ENCODE results near the gene GCLC. TPM values are rescaled to one million over a fixed set of nuclear protein-coding genes. Genes with fewer than 3 reads are reported as not detected.

GCLC gene
- total RNA-seq, 1 experiment from 2014 or later = 88.9 TPM

DNA sequence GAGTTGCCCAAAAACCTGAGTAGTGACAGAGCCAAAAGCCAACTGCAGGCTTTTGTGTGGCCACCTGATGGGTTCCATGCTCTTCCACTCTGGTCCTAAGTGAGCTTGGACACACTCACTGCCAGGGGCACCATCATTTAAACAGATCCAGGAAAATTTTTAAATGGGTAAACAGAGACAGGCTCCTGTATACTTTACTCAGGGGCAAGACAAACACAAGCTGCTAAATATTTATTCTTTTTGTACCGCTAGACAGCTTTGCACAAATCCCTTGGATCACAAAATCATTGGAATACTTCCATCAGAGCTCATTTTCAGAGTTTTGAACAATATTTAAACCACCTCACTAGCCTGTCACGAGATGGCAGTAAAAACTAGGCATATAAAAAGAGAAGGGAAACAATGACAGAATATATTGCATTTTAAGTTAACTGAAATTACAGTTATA is 31.4 kb downstream of the GCLC start:
- H3K27ac Mint-ChIP-seq (ENCODE audit: unreplicated experiment) = no peak overlapping the region
- BruUV-seq (replicated peaks) = no TSS peak
- intact Hi-C loops (cut with micrococcal nuclease; ENCODE audit: unreplicated experiment) = no loop called here

DNA sequence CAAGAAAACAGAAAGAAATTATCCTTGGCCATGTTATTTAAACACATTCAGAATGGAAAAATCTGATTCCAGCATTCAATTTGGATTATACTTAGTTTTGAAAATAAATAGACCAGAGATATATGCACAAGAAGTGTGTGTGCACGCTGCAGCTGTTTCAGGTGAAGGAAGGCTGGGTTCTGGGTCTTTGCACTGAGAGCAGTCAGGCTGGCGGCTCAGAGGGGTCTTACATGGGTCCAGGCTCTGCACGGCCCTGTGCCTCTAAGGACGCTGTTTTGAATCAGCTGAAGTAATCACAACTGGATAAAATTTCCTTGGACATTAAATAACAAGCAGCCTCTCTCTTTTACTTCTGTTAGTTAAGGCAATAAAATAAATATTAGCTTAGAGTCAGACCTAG is 31.8 kb downstream of the GCLC start:
- no peak for DNase-seq
- no peaks in the 10 kb centered on the region for H3K4me1 ChIP-seq
- no peak overlapping the region for H3K4me3 ChIP-seq (ENCODE audit: low read depth, low read length)
- ChIA-PET CTCF (interaction anchor here (1.3 kb wide), 1 partner anchor 166 kb away, joined by 4 read pairs; no protein-coding TSS in a partner anchor), POLR2A (no interaction called here)
- H3K9me3 ChIP-seq = no peaks in the 10 kb centered on the region
- no peaks in the 10 kb centered on the region for H3K9me3 Mint-ChIP-seq (ENCODE audit: unreplicated experiment)
- H3K36me3 Mint-ChIP-seq (ENCODE audit: insufficient read depth, unreplicated experiment) = peaks cover 58% of the 10 kb centered on the region
- H3K27me3 Mint-ChIP-seq (ENCODE audit: insufficient read depth, unreplicated experiment) = no peaks in the 10 kb centered on the region
- H3K4me1 Mint-ChIP-seq (ENCODE audit: low read depth, unreplicated experiment) = no peaks in the 10 kb centered on the region
- peaks cover 1% of the 10 kb centered on the region; the same call in 1 of the 2 replicates for H3K36me3 ChIP-seq (ENCODE audit: control insufficient read depth, insufficient read depth, low read length)
- BruUV-seq (replicated peaks) = no TSS peak
- intact Hi-C loops (cut with micrococcal nuclease; ENCODE audit: unreplicated experiment) = no loop called here
- no peaks in the 10 kb centered on the region for H3K27me3 ChIP-seq (replicated peaks; ENCODE audit: control insufficient read depth, insufficient read depth, low read length)
- no peak overlapping the region for H3K4me3 Mint-ChIP-seq (ENCODE audit: unreplicated experiment)
- TF ChIP-seq, protein P1, sequence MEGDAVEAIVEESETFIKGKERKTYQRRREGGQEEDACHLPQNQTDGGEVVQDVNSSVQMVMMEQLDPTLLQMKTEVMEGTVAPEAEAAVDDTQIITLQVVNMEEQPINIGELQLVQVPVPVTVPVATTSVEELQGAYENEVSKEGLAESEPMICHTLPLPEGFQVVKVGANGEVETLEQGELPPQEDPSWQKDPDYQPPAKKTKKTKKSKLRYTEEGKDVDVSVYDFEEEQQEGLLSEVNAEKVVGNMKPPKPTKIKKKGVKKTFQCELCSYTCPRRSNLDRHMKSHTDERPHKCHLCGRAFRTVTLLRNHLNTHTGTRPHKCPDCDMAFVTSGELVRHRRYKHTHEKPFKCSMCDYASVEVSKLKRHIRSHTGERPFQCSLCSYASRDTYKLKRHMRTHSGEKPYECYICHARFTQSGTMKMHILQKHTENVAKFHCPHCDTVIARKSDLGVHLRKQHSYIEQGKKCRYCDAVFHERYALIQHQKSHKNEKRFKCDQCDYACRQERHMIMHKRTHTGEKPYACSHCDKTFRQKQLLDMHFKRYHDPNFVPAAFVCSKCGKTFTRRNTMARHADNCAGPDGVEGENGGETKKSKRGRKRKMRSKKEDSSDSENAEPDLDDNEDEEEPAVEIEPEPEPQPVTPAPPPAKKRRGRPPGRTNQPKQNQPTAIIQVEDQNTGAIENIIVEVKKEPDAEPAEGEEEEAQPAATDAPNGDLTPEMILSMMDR (IDR thresholded peaks at IDR 0.05; ENCODE audit: insufficient read depth in 1 of 2, low read depth in 1 of 2, low read length in 1 of 2, severe bottlenecking in 1 of 2, unreplicated experiment in 1 of 2) = no peak
- H3K27ac Mint-ChIP-seq (ENCODE audit: unreplicated experiment) = no peak overlapping the region

More for the DNA sequence above, 31.4 kb downstream of the GCLC start:
- H3K9me3 Mint-ChIP-seq (ENCODE audit: unreplicated experiment) = no peaks in the 10 kb centered on the region
- ChIA-PET CTCF (interaction anchor here (1.3 kb wide), 1 partner anchor 166 kb away, joined by 4 read pairs; no protein-coding TSS in a partner anchor), POLR2A (no interaction called here)
- Histone ChIP-seq H3K36me3 (ENCODE audit: control insufficient read depth, insufficient read depth, low read length) (peaks cover 1% of the 10 kb centered on the region; the same call in 1 of the 2 replicates), H3K27me3 (replicated peaks; ENCODE audit: control insufficient read depth, insufficient read depth, low read length) (no peaks in the 10 kb centered on the region), H3K4me3 (ENCODE audit: low read depth, low read length) (no peak overlapping the region), H3K4me1 (no peaks in the 10 kb centered on the region), H3K9me3 (no peaks in the 10 kb centered on the region)
- no peak overlapping the region for H3K4me3 Mint-ChIP-seq (ENCODE audit: unreplicated experiment)
- H3K36me3 Mint-ChIP-seq (ENCODE audit: insufficient read depth, unreplicated experiment) = peaks cover 55% of the 10 kb centered on the region
- DNase-seq = no peak
- TF ChIP-seq, protein P1 (IDR thresholded peaks at IDR 0.05; ENCODE audit: insufficient read depth in 1 of 2, low read depth in 1 of 2, low read length in 1 of 2, severe bottlenecking in 1 of 2, unreplicated experiment in 1 of 2) = no peak
- H3K4me1 Mint-ChIP-seq (ENCODE audit: low read depth, unreplicated experiment) = no peaks in the 10 kb centered on the region
- H3K27me3 Mint-ChIP-seq (ENCODE audit: insufficient read depth, unreplicated experiment) = no peaks in the 10 kb centered on the region

DNA sequence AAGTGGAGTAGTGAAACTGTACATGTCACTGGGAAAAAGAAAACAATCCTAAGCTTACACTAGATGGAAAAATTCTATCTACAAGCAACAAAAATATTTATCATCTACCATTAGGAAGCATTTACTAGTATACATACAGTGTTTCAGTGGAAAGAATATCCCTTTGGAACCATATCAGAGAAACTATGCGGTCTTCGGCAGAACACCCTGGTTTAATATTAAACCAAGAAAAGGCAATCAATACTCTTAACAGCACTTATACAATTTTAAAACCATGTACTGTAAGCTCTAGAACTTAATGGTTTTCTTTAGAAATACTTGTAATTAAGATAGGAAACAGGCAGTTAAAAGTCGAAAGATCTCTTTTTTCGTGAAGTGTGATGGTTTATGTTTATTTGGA is 32.3 kb downstream of the GCLC start:
- Histone ChIP-seq H3K4me1 (no peaks in the 10 kb centered on the region), H3K9me3 (no peaks in the 10 kb centered on the region), H3K4me3 (ENCODE audit: low read depth, low read length) (no peak overlapping the region), H3K27me3 (replicated peaks; ENCODE audit: control insufficient read depth, insufficient read depth, low read length) (no peaks in the 10 kb centered on the region), H3K36me3 (ENCODE audit: control insufficient read depth, insufficient read depth, low read length) (peaks cover 1% of the 10 kb centered on the region; the same call in 1 of the 2 replicates)
- TF ChIP-seq, protein P1 (IDR thresholded peaks at IDR 0.05; ENCODE audit: insufficient read depth in 1 of 2, low read depth in 1 of 2, low read length in 1 of 2, severe bottlenecking in 1 of 2, unreplicated experiment in 1 of 2) = no peak
- intact Hi-C loops (cut with micrococcal nuclease; ENCODE audit: unreplicated experiment) = no loop called here
- Mint-ChIP-seq H3K27ac (ENCODE audit: unreplicated experiment) (no peak overlapping the region), H3K4me1 (ENCODE audit: low read depth, unreplicated experiment) (no peaks in the 10 kb centered on the region), H3K27me3 (ENCODE audit: insufficient read depth, unreplicated experiment) (no peaks in the 10 kb centered on the region), H3K4me3 (ENCODE audit: unreplicated experiment) (no peak overlapping the region), H3K36me3 (ENCODE audit: insufficient read depth, unreplicated experiment) (peaks cover 58% of the 10 kb centered on the region), H3K9me3 (ENCODE audit: unreplicated experiment) (no peaks in the 10 kb centered on the region)
- ChIA-PET CTCF (no interaction called here), POLR2A (no interaction called here)
- no peak for DNase-seq
- no TSS peak for BruUV-seq (replicated peaks)
